Uterus (tissue), 4 donors: ENCODE results near the gene LAPTM4A. TPM values are rescaled to one million over a fixed set of nuclear protein-coding genes. Genes with fewer than 3 reads are reported as not detected.

Experiments
- DNase-seq, 2 donors: peaks; one replicate each; pipeline ENCODE4 v3.0.0-alpha.2; 2019 to 2020
- H3K27ac ChIP-seq, 2 donors: fragments of 200-600 bp; sonication (generic); 1 replicate in 1 of 2; 2 replicates in 1 of 2; pipeline ENCODE4 v1.5.1; 2016 to 2018
- H3K27me3 ChIP-seq, 2 donors: fragments of 200-600 bp; sonication (generic); one replicate each; pipeline ENCODE4 v1.5.1; 2018 to 2019; ENCODE audit warnings: control low read depth in 1 of 2
- H3K36me3 ChIP-seq, 2 donors: fragments of 200-600 bp; sonication (generic); one replicate each; pipeline ENCODE4 v1.5.1; 2019; ENCODE audit warnings: control low read depth in 1 of 2
- H3K4me1 ChIP-seq, 2 donors: fragments of 200-600 bp; sonication (generic); one replicate each; pipeline ENCODE4 v1.5.1; 2018 to 2019; ENCODE audit warnings: control low read depth in 1 of 2
- H3K4me3 ChIP-seq, 2 donors: fragments of 200-600 bp; sonication (generic); 1 replicate in 1 of 2; 2 replicates in 1 of 2; pipeline ENCODE4 v1.5.1; 2018 to 2019; ENCODE audit warnings: mild to moderate bottlenecking in 1 of 2
- H3K9me3 ChIP-seq, 2 donors: fragments of 200-600 bp; sonication (generic); one replicate each; pipeline ENCODE4 v1.5.1; 2019; ENCODE audit warnings: control low read depth in 1 of 2
- POLR2A ChIP-seq, 2 donors: fragments of 450-650 bp; IDR thresholded peaks; one replicate each; pipeline ENCODE4 v1.6.1; 2016; ENCODE audit warnings: antibody characterized with exemption in 2 of 2, mild to moderate bottlenecking in 1 of 2, moderate library complexity in 1 of 2
- intact Hi-C: fragments of 100-400 bp; cut with DNase I; formaldehyde crosslinking; loops from one replicate; pipeline ENCODE4 v1.15.1; 2023; ENCODE audit warnings: low total_unique reads
- total RNA-seq, 4 donors: library from RNA; depleted of rRNA in 3 of 4; stranded (reverse); fragments of >200 nt in 3 of 4; gene quantifications; one replicate each; pipeline versions ENCODE4 v1.1.0 to v1.2.4, GENCODE V29; 2014 to 2023
- TF ChIP-seq, protein P1 (sequence below), 4 experiments: fragments of 200-600 bp in 2 of 4; fragments of 450-650 bp in 2 of 4; sonication (generic) in 2 of 4; IDR thresholded peaks; one replicate each; pipeline ENCODE4 v1.5.1; 2016 to 2019; ENCODE audit warnings: antibody characterized with exemption in 4 of 4, mild to moderate bottlenecking in 2 of 4, moderate library complexity in 1 of 4
- donor health status: DM: yes; HTN: yes; CAD: no.

The LAPTM4A gene
- total RNA-seq, 4 donors from 2014 or later = 255 to 386 (median 292) TPM

- peak overlapping the region; percentile 80 to 87 for H3K27ac ChIP-seq
- DNase-seq = no peak
- no peaks in the 10 kb centered on the region for H3K9me3 ChIP-seq
- TF ChIP-seq POLR2A (IDR thresholded peaks at IDR 0.05) = no peak
- TF ChIP-seq, protein P1, sequence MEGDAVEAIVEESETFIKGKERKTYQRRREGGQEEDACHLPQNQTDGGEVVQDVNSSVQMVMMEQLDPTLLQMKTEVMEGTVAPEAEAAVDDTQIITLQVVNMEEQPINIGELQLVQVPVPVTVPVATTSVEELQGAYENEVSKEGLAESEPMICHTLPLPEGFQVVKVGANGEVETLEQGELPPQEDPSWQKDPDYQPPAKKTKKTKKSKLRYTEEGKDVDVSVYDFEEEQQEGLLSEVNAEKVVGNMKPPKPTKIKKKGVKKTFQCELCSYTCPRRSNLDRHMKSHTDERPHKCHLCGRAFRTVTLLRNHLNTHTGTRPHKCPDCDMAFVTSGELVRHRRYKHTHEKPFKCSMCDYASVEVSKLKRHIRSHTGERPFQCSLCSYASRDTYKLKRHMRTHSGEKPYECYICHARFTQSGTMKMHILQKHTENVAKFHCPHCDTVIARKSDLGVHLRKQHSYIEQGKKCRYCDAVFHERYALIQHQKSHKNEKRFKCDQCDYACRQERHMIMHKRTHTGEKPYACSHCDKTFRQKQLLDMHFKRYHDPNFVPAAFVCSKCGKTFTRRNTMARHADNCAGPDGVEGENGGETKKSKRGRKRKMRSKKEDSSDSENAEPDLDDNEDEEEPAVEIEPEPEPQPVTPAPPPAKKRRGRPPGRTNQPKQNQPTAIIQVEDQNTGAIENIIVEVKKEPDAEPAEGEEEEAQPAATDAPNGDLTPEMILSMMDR (IDR thresholded peaks at IDR 0.05) = no peak
- peaks cover 0 to 3% of the 10 kb centered on the region in 2 donors for H3K4me1 ChIP-seq
- H3K36me3 ChIP-seq = no peaks in the 10 kb centered on the region
- intact Hi-C loops = no loop called here
- no peak overlapping the region for H3K4me3 ChIP-seq
- no peaks in the 10 kb centered on the region for H3K27me3 ChIP-seq
Observed at GRCh38 chr2:20069756-20070155, 18.3 kb upstream of the LAPTM4A start.

GRCh38 chr2:20067992-20068584 lies 16.7 kb upstream of the LAPTM4A start:
- Histone ChIP-seq H3K4me3 (no peak overlapping the region), H3K4me1 (peaks cover 0 to 3% of the 10 kb centered on the region in 2 donors), H3K27ac (peak overlapping the region; percentile 70 to 80), H3K36me3 (no peaks in the 10 kb centered on the region), H3K9me3 (no peaks in the 10 kb centered on the region), H3K27me3 (no peaks in the 10 kb centered on the region)
- TF ChIP-seq, protein P1 (IDR thresholded peaks at IDR 0.05) = no peak
- no peak for TF ChIP-seq POLR2A (IDR thresholded peaks at IDR 0.05)
- DNase-seq = peak in 1 of 2 donors; percentile 72
- intact Hi-C loops = no loop called here

GRCh38 chr2:20065885-20066602 lies 14.6 kb upstream of the LAPTM4A start:
- Histone ChIP-seq H3K27me3 (no peaks in the 10 kb centered on the region), H3K9me3 (no peaks in the 10 kb centered on the region), H3K27ac (peak overlapping the region; percentile 30 to 31), H3K36me3 (no peaks in the 10 kb centered on the region), H3K4me3 (no peak overlapping the region), H3K4me1 (peaks cover 0 to 3% of the 10 kb centered on the region in 2 donors)
- DNase-seq = peak in 1 of 2 donors; percentile 50
- TF ChIP-seq POLR2A (IDR thresholded peaks at IDR 0.05) = no peak
- TF ChIP-seq, protein P1 (IDR thresholded peaks at IDR 0.05) = no peak
- intact Hi-C loops = no loop called here

DNA sequence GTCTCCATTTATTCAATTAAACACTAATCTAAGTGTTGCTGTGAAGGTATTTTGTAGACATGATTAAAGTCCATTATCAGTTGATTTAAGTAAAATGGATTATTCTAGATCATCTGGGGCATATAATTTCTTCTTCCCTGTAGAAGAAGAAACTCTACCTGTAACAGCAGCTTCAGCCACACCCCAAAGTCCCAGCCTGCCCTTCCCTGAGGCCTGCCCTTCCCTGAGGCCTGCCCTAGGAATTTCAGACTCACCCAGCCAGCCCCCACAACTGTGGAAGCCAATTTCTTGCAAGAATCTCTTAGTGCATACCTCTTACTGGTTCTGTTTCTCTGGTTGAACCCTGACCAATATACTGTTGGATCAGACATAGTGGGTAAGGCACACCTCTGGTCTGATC lies 13.4 kb upstream of the LAPTM4A start:
- TF ChIP-seq, protein P1 (IDR thresholded peaks at IDR 0.05) = no peak
- no peak for TF ChIP-seq POLR2A (IDR thresholded peaks at IDR 0.05)
- H3K4me1 ChIP-seq = peaks cover 0 to 3% of the 10 kb centered on the region in 2 donors
- H3K27me3 ChIP-seq = no peaks in the 10 kb centered on the region
- no peaks in the 10 kb centered on the region for H3K9me3 ChIP-seq
- intact Hi-C loops = no loop called here
- H3K27ac ChIP-seq = no peak overlapping the region
- no peaks in the 10 kb centered on the region for H3K36me3 ChIP-seq
- no peak overlapping the region for H3K4me3 ChIP-seq
- no peak for DNase-seq

- Histone ChIP-seq H3K4me3 (no peak overlapping the region), H3K4me1 (peaks cover 0 to 3% of the 10 kb centered on the region in 2 donors), H3K27me3 (no peaks in the 10 kb centered on the region), H3K27ac (no peak overlapping the region), H3K9me3 (no peaks in the 10 kb centered on the region), H3K36me3 (no peaks in the 10 kb centered on the region)
- no peak for DNase-seq
- intact Hi-C loops = no loop called here
- TF ChIP-seq POLR2A (IDR thresholded peaks at IDR 0.05) = no peak
- TF ChIP-seq, protein P1 (IDR thresholded peaks at IDR 0.05) = no peak
Observed at GRCh38 chr2:20064421-20064820, 13.0 kb upstream of the LAPTM4A start.
